RWPE1 (cell line): ENCODE measurements around the gene KAT8.
"Not testable (repeated sequence)": the region's sequence is repeated elsewhere in the genome, so short reads cannot be mapped to it uniquely, and the experiment has no call there.

ENCODE experiments used
- CTCF ChIA-PET: fragments of 350-600 bp; sonication (Branson Sonifier 250); formaldehyde crosslinking; extraction: SDS; loops from one replicate; lab custom pipeline; 2021; lab: Yijun Ruan, JAX
- POLR2A ChIA-PET: fragments of 400-600 bp; formaldehyde crosslinking; extraction: SDS; loops from one replicate; lab custom pipeline; 2020; ENCODE audit warnings: antibody characterized with exemption; ENCODE audit not compliant: low non-redundant PET; lab: Yijun Ruan, JAX
- DNase-seq: peaks from one replicate; pipeline ENCODE4 v3.0.0; 2012; ENCODE audit warnings: low spot score
- H3K27ac ChIP-seq: fragments of 450-650 bp; 2 replicates; pipeline ENCODE4 v1.5.1; 2017
- TF ChIP-seq, protein P1 (sequence below): fragments of 450-650 bp; conservative IDR thresholded peaks from 2 replicates; pipeline ENCODE4 v1.5.1; 2017; ENCODE audit warnings: low read depth, mild to moderate bottlenecking

The KAT8 gene

DNA sequence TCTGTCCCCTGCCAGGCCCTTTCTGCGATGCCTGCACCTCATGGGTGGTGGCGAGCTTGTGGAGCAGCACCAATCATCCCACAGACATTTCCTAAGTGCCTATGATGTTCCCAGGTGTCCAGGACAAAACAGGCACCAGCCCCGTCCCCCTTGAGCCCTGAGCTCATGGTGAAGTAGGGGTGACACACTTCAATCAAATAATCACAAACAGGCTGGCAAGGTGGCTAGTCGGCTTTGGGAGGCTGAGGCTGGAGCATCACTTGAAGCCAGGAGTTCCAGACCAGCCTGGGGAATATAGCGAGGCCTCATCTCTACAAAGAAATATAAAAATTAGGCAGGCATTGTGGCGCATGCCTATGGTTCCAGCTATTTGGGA is 18.8 kb downstream of the KAT8 start:
- peak overlapping the region; percentile 98 for H3K27ac ChIP-seq
- TF ChIP-seq, protein P1, sequence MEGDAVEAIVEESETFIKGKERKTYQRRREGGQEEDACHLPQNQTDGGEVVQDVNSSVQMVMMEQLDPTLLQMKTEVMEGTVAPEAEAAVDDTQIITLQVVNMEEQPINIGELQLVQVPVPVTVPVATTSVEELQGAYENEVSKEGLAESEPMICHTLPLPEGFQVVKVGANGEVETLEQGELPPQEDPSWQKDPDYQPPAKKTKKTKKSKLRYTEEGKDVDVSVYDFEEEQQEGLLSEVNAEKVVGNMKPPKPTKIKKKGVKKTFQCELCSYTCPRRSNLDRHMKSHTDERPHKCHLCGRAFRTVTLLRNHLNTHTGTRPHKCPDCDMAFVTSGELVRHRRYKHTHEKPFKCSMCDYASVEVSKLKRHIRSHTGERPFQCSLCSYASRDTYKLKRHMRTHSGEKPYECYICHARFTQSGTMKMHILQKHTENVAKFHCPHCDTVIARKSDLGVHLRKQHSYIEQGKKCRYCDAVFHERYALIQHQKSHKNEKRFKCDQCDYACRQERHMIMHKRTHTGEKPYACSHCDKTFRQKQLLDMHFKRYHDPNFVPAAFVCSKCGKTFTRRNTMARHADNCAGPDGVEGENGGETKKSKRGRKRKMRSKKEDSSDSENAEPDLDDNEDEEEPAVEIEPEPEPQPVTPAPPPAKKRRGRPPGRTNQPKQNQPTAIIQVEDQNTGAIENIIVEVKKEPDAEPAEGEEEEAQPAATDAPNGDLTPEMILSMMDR = no peak
- no peak for DNase-seq
- POLR2A ChIA-PET = interaction anchor here (0.6 to 1.0 kb wide), 2 partner anchors 19 to 24 kb away, joined by 3 read pairs; partner anchors contain the start of gene KAT8
- CTCF ChIA-PET = interaction anchor here (1.1 kb wide), 1 partner anchor 152 kb away, joined by 6 read pairs; the partner anchor contains the start of gene HSD3B7

DNA sequence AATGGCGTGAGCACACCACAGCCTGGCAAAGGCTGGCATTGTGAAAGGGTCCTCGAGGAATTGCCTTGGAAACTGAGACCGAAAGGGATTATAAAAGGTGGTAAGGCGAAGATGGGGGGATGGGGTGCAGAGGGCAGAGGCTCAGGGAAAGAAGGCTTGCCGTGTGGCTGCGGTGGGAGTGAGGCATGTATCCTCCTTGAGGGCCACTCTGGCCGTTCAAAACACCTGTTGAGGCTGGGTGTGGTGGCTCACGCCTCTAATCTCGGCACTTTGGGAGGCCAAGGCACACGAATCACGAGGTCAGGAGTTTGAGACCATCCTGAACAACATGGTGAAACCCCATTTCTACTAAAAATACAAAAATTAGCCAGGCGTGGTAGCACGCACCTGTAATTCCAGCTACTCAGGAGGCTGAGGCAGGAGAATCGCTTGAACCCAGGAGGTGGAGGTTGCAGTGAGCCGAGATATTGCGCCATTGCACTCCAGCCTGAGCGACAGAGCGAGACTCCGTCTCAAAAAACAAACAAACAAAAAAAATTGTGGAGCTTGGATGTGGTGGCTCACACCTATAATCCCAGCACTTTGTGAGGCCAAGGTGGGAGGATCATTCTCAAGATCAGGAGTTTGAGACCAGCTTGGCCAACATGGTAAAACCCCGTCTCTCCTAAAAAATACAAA is 19.5 kb downstream of the KAT8 start:
- peak overlapping the region; percentile 98 for H3K27ac ChIP-seq
- POLR2A ChIA-PET = interaction anchor here (0.6 kb wide), 2 partner anchors 19 kb away, joined by 3 read pairs; partner anchors contain the start of gene KAT8
- CTCF ChIA-PET = interaction anchor here (0.8 kb wide), 1 partner anchor 18 kb away, joined by 3 read pairs; no protein-coding TSS in a partner anchor
- DNase-seq = not testable (repeated sequence)

DNA sequence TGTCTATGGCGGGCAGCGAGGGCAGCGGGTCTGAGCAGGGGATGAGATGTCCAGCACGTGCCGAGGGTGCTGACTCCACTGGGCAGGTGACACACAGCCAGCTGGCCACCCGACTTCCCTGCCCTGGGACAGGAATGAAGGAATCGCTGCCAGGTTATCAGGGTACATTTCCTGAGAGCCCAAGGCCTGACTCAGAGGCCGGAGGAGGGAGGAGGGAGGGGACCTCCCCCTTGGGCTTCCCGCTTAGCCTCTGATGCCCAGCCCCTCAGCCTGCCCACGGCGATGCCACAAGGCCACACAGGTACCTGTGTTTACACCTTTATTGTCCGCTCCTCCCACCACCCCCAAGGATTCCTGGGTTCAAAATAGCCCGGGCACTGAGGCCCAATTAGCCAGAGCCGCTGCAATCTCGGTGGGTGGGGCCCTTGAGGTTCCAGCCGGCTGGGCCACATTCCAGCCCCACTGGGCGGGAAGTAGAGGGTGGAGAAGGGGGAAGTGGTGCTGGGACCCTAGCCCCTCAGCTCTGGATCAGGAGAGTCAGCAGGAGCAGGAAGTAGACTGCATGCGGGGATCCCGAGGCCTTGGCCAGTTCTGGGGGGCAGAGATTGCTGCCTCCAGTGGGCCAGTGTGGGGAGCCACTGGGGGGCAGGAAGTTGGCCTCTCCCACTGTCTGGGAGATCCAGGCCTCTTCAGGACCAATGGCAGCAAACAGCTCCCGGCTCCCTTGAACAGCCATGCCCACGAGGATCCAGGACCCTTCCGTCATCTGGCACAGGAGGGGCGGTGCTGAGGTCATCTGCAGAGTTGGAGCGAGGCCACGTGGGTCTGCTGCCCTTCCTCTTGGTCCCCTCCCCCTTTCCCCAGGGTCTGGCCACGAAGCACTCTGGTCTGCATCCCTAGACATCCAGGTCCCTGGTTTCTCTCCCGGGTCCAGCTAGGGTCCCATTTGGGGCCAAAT is 21.4 kb downstream of the KAT8 start:
- POLR2A ChIA-PET = interaction anchor here (0.6 kb wide), 1 partner anchor 70 kb away, joined by 3 read pairs; no protein-coding TSS in a partner anchor
- peak overlapping the region; percentile 98 for H3K27ac ChIP-seq
- TF ChIP-seq, protein P1 = no peak
- CTCF ChIA-PET = interaction anchor here (0.5 to 1.4 kb wide), 3 partner anchors 154 to 256 kb away, joined by 3 to 9 read pairs (median 4); partner anchors contain the start of gene HSD3B7
- DNase-seq = peak; percentile 91

DNA sequence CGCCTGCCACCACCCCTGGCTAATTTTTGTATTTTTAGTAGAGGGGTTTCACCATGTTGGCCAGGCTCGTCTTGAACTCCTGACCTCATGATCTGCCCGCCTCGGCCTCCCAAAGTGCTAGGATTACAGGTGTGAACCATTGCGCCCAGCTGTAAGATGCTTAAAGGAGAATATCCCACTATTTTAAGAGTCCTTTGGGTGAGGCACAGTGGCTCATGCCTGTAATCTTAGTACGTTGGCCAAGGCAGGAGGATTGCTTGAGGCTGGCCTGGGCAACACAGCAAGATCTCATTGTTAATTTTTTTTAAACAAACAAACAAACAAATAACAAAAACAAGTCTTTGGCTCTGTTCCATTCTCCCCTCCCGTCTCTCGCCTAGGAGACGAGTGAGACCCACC is 23.6 kb downstream of the KAT8 start:
- DNase-seq, CTCF ChIA-PET, POLR2A ChIA-PET: not testable (repeated sequence)
- peak overlapping the region; percentile 98 for H3K27ac ChIP-seq

DNA sequence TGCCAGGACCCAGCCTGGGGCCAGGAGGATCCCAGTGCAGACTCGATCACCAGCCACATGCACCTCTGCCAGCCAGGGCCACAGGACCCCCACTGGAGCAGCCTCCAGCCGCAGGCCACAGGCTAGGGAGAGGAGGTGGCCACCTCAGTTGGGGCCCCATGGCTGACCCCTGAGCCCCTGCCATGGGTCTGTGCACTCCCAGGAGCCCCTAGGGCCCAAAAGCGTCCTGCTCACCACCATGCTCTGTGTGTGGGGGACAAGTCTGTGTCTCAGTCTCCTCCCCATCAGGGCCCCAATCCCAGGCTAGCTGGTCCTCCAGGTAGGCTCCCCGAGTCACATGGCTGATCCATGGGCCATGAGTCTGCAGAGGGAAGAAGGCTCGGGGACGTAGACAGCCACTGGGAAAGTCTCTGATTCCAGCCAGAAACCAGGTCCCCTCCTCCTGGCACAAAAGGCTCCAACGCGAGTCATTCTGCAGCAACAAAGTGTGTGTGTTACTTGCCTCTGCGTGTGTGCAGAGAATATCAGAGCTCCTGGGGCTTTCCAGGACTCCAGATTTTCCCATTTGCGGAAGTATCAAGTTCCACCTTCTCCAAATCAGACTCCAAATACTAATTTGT is 24.1 kb downstream of the KAT8 start:
- POLR2A ChIA-PET = interaction anchor here (1.4 to 1.5 kb wide), 2 partner anchors 10 to 24 kb away, joined by 8 to 15 read pairs; partner anchors contain the start of gene KAT8
- CTCF ChIA-PET = interaction anchor here (0.7 to 2.4 kb wide), 13 partner anchors 8 to 156 kb away, joined by 3 to 23 read pairs (median 6); partner anchors contain the start of genes HSD3B7, KAT8 and ZNF668
- peak overlapping the region; percentile 98 for H3K27ac ChIP-seq
- peak; percentile 46 for DNase-seq
- TF ChIP-seq, protein P1 = no peak

DNA sequence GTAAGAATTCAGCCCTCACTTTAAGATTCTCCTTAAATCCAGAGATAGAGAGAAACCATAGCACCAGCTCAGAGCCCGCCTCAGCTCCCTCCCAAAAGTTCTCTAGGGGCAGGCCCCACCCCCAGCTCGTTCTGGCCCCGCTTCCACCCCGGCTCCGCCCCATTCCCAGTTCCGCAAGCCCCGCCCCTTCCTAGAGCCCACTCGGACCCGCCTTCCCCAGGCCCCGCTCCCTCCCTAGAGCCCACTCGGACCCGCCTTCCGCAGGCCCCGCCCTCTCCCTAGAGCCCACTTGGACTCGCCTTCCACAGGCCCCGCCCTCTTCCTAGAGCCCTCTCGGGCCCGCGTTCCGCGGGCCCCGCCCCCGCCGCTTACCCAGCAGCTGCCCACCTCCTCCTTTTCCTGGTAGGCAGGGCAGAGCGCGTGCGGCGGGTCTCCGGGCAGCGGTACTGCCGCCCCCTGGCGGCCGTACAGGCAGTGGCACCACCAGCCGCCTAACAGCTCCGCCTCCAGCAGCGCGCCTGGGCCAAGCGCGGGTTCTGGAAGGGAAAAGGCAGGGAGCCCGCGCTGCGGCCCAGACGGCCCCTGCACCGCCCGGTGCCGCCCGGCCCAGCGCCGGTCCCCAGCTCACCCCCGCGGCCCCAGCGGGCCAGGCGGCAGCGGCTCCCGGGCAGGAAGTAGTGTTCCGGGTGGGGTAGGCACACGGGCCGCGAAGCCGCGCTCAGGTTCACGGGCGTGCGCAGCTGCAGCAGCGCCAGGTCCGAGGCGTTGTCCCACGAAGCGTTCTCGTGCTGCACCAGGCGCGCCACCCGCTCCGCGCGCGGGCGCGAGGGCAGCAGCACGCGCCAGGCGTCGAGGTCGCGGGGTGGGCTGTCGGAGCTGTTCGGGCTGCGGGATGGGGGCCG is 24.9 kb downstream of the KAT8 start:
- TF ChIP-seq, protein P1 = peak; percentile 95
- POLR2A ChIA-PET = interaction anchor here (1.0 to 1.5 kb wide), 3 partner anchors 11 to 731 kb away, joined by 3 to 15 read pairs (median 8); partner anchors contain the start of genes KAT8 and ZNF267
- DNase-seq = peak; percentile 99
- peak overlapping the region; percentile 98 for H3K27ac ChIP-seq
- CTCF ChIA-PET = interaction anchor here (0.5 to 2.4 kb wide), 22 partner anchors 9 to 311 kb away, joined by 3 to 23 read pairs (median 4); partner anchors contain the start of genes HSD3B7, KAT8 and ZNF668
